GM19099 (cell line): Measurements from ENCODE around the gene MEOX2.

Source experiments
- POLR2A ChIP-seq: IDR thresholded peaks from 3 replicates; pipeline ENCODE4 v1.6.1; 2011; ENCODE audit warnings: low read depth; ENCODE audit not compliant: insufficient read length; ENCODE audit errors: extremely low read depth

MEOX2 gene

DNA sequence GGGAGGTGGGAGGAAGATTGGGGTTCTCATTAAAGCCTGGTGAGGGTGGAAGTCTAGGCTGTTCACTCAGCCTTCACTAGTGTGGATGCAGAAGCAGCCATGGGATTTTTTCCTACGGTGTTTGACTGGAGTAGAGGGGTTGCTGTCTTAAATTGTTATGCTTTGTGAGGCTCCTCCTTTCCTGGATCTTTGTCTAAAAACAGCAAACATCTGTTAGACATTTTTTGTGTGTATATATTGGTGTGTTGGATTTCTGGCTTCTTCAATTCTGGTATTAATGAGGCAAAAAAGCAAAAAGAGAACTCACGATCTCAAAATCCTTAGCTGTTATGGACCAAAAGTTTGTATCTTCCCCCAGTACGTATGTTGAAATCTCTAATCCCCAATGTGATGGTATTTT, 28.2 kb downstream of the MEOX2 start:
- no peak for TF ChIP-seq POLR2A

- no peak for TF ChIP-seq POLR2A
These were observed 33.6 kb downstream of the MEOX2 start for GRCh38 chr7:15652776-15653290.

GRCh38 chr7:15651693-15652092, 34.8 kb downstream of the MEOX2 start:
- TF ChIP-seq POLR2A, result no peak

DNA sequence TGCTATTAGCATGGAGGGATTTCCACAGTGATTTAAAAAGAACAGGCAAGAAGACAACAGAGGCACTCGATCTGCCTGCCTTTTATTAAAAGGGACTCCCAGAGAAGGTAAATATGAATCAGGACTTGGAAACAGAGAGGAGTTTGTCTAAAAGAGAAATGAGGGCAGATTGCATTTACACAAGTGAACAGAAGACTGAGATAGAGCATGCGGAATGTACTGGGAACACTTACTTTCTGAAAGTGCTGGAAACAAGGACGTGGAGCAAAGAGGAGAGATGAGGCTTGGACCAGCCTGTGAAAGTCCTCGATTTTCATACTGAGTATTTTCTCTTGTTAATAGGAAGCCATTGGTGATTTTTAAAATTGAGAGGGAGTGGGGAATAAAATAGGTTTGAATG, 35.7 kb downstream of the MEOX2 start:
- TF ChIP-seq POLR2A, result no peak

DNA sequence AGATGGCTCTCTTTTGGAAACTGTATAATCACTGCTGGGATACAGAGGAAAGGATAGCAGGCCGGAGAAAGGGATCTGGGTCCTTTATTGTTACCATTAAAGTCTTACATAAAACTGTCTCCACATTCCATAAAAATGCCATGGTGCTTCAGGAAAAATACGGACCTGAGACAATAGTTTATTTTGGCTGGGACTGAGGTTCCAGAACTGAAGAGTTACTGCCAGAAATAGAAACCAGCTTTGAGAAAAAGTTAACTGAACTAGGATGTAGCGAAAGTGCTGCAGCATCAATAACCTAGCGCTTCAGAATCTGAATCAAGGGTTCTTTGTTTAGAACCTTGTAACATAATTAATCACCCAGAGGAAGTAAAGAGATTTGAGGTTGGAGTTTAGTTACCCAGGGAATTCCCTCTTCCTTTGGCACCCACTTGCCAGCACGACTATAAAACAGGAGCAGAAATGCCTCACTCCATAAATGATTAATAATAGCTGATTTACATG, 38.0 kb downstream of the MEOX2 start:
- TF ChIP-seq POLR2A, result no peak

- TF ChIP-seq POLR2A, result no peak
These were observed 39.2 kb downstream of the MEOX2 start for GRCh38 chr7:15647309-15647708.

GRCh38 chr7:15643000-15643705, 43.3 kb downstream of the MEOX2 start:
- TF ChIP-seq POLR2A, result no peak

DNA sequence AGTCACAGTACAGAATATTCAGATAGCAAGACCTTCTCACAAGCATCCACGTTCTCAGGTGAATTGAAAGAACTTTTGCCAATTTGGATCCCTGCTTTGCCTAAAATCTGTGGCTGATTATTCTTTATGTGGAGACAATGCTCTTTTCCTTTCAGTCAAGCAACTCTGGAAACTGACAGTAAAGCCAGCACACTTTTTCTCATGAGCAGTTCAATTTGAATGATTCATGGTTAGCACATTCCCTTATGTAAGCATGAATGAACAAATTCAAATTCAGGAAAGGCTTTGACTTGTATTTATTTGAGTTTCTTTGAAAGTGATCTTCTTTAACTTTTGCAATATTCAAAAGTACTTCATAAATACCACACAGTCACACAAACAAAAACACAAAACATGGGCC, 57.6 kb downstream of the MEOX2 start:
- no peak for TF ChIP-seq POLR2A

DNA sequence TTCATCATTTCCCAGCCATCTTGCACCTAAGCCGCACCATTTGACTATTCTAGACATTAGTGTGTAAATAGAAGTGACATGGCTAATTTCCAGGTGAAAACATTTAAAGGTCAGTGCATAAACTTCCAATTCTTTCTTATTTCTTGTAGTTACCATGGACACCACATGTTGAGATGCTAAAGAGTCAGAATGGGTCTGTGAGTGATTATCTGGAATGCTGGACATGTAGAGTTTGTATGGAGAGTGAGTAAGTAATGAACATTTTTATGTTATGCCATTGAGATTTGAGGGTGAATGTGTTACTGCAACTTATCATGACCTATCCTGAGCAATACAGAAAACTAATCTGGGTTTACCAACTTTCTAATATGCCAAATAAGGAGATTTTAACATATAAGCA, 60.4 kb downstream of the MEOX2 start:
- TF ChIP-seq POLR2A, result no peak

DNA sequence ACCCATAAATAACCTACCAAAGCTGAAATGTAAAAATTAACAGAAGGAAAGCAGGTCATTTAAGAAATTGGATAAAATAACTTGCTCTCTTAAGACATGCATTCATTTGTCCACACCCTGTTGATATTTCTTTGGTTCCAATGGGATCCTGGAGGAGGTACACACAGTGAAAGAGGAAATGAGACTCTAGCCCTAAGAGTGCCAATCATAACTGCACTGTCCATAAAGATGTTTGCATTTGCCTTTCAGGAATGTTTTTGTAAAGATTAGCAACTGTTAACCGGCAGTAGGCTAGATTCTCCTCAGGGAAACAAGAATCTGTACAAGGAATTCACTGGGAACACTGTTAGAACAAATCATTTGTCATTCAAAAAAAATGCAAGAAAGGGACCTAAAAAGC, 61.0 kb downstream of the MEOX2 start:
- no peak for TF ChIP-seq POLR2A

DNA sequence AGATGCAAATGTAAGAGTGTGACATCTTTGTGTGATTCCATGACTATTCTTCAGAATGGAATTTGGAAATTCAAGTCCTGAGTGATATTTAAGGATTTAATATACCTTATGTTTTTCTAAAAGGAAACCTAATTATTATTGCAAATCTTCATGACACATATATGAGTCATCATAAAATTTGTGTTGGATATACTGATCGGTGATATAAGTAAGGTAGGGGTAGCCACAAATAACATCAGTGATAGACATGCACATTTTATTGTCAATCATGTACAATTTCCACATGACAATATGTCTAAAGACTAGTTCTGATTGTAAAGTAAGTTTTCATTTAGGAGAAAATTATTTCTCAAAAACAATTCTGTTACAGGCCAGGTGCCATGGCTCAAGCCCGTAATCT, 65.0 kb downstream of the MEOX2 start:
- TF ChIP-seq POLR2A, result no peak

GRCh38 chr7:15620491-15621185, 65.8 kb downstream of the MEOX2 start:
- no peak for TF ChIP-seq POLR2A

DNA sequence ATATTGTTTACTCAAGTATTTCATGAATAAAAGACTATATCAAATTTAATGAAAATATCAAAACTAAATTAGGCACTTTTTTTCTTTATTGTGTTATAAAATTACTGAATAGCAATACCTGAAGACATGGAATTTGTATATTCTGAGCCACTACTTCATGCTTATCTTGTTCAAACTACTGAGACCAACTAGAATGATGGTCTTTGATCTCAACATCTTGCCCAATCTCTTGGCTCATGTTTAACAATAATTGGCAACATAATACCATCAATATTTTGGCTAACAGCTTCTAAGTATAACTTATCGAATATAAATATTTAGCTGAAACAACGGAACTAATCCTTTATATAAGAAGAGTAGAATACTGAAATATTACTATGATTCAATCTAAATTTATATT, 68.2 kb downstream of the MEOX2 start:
- TF ChIP-seq POLR2A, result no peak

- no peak for TF ChIP-seq POLR2A
These were observed 74.3 kb downstream of the MEOX2 start for GRCh38 chr7:15612205-15612604.

DNA sequence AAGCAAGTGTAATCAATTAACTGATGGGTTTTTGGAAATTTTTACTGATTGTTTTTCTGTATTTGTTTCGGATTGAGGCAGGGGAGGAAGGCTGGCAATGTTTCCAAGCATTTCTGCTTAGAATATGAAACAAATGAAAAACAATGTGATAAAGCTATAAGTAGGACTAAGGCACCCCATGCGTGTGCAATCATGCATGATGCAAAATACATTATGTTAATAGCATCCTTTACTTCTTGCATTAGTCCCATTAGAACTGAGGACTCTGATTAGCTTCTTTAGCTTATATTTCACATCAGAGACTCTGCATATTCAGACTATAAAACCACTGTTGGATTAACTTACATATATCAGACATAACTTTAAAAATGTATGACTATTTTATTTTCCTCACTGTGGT, 76.0 kb downstream of the MEOX2 start:
- no peak for TF ChIP-seq POLR2A

DNA sequence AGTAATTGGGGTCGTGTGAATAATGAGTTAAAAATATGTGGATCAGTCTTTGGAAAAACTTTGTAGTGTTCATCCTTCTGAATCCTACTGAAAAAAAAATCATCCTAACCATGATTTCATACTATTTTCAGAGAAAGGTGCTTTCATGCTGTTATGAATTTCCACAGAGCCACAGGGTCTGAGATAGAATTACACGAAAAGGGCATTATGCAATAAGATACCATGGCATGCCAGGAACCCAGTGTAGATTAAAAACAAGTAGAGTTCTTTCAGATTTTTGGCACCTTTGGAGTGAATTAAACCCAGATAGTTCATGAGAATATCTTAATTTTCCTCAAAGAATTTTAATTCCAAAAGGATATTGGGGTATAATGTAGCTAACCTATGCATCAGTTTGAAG, 77.2 kb downstream of the MEOX2 start:
- no peak for TF ChIP-seq POLR2A
